ENCODE data around the gene SBNO2. TPM values are rescaled to one million over a fixed set of nuclear protein-coding genes. Genes with fewer than 3 reads are reported as not detected.

SBNO2 gene
- total RNA-seq, 1 donor from 2014 or later, result 3.3 TPM

GRCh38 chr19:1104311-1105007 is 69.6 kb downstream of the SBNO2 start:
- Histone ChIP-seq H3K79me2 (ENCODE audit: low read depth) (peaks cover 16% of the 10 kb centered on the region), H3K4me2 (peak overlapping the region; percentile 85), H3K9me3 (ENCODE audit: low read depth) (no peaks in the 10 kb centered on the region), H3K36me3 (no peaks in the 10 kb centered on the region), H3K9ac (peak overlapping the region; percentile 60), H3K27ac (peak overlapping the region; percentile 90), H3K4me3 (peak overlapping the region; percentile 94), H3K27me3 (no peaks in the 10 kb centered on the region), H3K4me1 (peaks cover 8% of the 10 kb centered on the region), H3F3A (ENCODE audit: low read depth) (peaks cover 43% of the 10 kb centered on the region), H2AFZ (replicated peaks) (no peak overlapping the region), H4K20me1 (ENCODE audit: low read depth) (peaks cover 30% of the 10 kb centered on the region)
- H3K9me3 Mint-ChIP-seq, result no peaks in the 10 kb centered on the region
- peaks cover 23% of the 10 kb centered on the region for H3K4me1 Mint-ChIP-seq
- H3K4me3 Mint-ChIP-seq, result peak overlapping the region; percentile 82
- DNase-seq (ENCODE audit: low spot score), result peak; percentile 92
- H3K27me3 Mint-ChIP-seq (ENCODE audit: insufficient read depth, low read depth), result peaks cover 4% of the 10 kb centered on the region
- TF ChIP-seq EZH2 (IDR thresholded peaks at IDR 0.05), result peak; percentile 24
- no peak for TF ChIP-seq EZH2phosphoT487 (IDR thresholded peaks at IDR 0.05)
- no peak overlapping the region for H3K27ac Mint-ChIP-seq
- H3K36me3 Mint-ChIP-seq, result no peaks in the 10 kb centered on the region

- peaks cover 7% of the 10 kb centered on the region for H3K27me3 Mint-ChIP-seq (ENCODE audit: insufficient read depth, low read depth)
- peaks cover 43% of the 10 kb centered on the region for H3F3A ChIP-seq (ENCODE audit: low read depth)
- H4K20me1 ChIP-seq (ENCODE audit: low read depth), result peaks cover 30% of the 10 kb centered on the region
- H3K4me3 ChIP-seq, result peak within 1 kb of the TSS; percentile 94
- H3K9me3 Mint-ChIP-seq, result no peaks in the 10 kb centered on the region
- H3K79me2 ChIP-seq (ENCODE audit: low read depth), result peaks cover 16% of the 10 kb centered on the region
- peak within 1 kb of the TSS; percentile 83 for H3K4me3 Mint-ChIP-seq
- peak within 1 kb of the TSS; percentile 90 for H3K27ac ChIP-seq
- H3K27me3 ChIP-seq, result no peaks in the 10 kb centered on the region
- H3K4me2 ChIP-seq, result peak within 1 kb of the TSS; percentile 85
- peaks cover 8% of the 10 kb centered on the region for H3K4me1 ChIP-seq
- no peak for TF ChIP-seq EZH2 (IDR thresholded peaks at IDR 0.05)
- no peak for TF ChIP-seq EZH2phosphoT487 (IDR thresholded peaks at IDR 0.05)
- TF ChIP-seq, protein P1, sequence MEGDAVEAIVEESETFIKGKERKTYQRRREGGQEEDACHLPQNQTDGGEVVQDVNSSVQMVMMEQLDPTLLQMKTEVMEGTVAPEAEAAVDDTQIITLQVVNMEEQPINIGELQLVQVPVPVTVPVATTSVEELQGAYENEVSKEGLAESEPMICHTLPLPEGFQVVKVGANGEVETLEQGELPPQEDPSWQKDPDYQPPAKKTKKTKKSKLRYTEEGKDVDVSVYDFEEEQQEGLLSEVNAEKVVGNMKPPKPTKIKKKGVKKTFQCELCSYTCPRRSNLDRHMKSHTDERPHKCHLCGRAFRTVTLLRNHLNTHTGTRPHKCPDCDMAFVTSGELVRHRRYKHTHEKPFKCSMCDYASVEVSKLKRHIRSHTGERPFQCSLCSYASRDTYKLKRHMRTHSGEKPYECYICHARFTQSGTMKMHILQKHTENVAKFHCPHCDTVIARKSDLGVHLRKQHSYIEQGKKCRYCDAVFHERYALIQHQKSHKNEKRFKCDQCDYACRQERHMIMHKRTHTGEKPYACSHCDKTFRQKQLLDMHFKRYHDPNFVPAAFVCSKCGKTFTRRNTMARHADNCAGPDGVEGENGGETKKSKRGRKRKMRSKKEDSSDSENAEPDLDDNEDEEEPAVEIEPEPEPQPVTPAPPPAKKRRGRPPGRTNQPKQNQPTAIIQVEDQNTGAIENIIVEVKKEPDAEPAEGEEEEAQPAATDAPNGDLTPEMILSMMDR (IDR thresholded peaks at IDR 0.05), result no peak
- H3K36me3 ChIP-seq, result no peaks in the 10 kb centered on the region
- H3K4me1 Mint-ChIP-seq, result peaks cover 23% of the 10 kb centered on the region
- H3K9me3 ChIP-seq (ENCODE audit: low read depth), result no peaks in the 10 kb centered on the region
- peak; percentile 100 for DNase-seq (ENCODE audit: low spot score)
- H3K9ac ChIP-seq, result peak within 1 kb of the TSS; percentile 60
- no peak within 1 kb of the TSS for H2AFZ ChIP-seq (replicated peaks)
- no peaks in the 10 kb centered on the region for H3K36me3 Mint-ChIP-seq
- no peak within 1 kb of the TSS for H3K27ac Mint-ChIP-seq
These were observed 70.3 kb downstream of the SBNO2 start, which contains the start of gene GPX4 for GRCh38 chr19:1103708-1104310. TSS of gene GPX4 (plus strand) at chr19:1103994. CDS start at chr19:1104044, 50 bp downstream.

- peaks cover 43% of the 10 kb centered on the region for H3F3A ChIP-seq (ENCODE audit: low read depth)
- Mint-ChIP-seq H3K36me3 (no peaks in the 10 kb centered on the region), H3K27ac (no peak overlapping the region), H3K27me3 (ENCODE audit: insufficient read depth, low read depth) (peaks cover 8% of the 10 kb centered on the region), H3K4me3 (peak overlapping the region; percentile 83), H3K9me3 (no peaks in the 10 kb centered on the region), H3K4me1 (peaks cover 25% of the 10 kb centered on the region)
- no peak overlapping the region for H3K27ac ChIP-seq
- H3K9me3 ChIP-seq (ENCODE audit: low read depth), result no peaks in the 10 kb centered on the region
- no peak overlapping the region for H3K4me3 ChIP-seq
- H4K20me1 ChIP-seq (ENCODE audit: low read depth), result peaks cover 30% of the 10 kb centered on the region
- H3K4me1 ChIP-seq, result peaks cover 8% of the 10 kb centered on the region
- no peak overlapping the region for H2AFZ ChIP-seq (replicated peaks)
- H3K79me2 ChIP-seq (ENCODE audit: low read depth), result peaks cover 16% of the 10 kb centered on the region
- DNase-seq (ENCODE audit: low spot score), result no peak
- TF ChIP-seq EZH2phosphoT487 (IDR thresholded peaks at IDR 0.05) (no peak), EZH2 (IDR thresholded peaks at IDR 0.05) (no peak)
- TF ChIP-seq, protein P1 (IDR thresholded peaks at IDR 0.05), result no peak
- no peaks in the 10 kb centered on the region for H3K36me3 ChIP-seq
- H3K4me2 ChIP-seq, result peak overlapping the region; percentile 49
- H3K9ac ChIP-seq, result no peak overlapping the region
- H3K27me3 ChIP-seq, result no peaks in the 10 kb centered on the region
These were observed 70.8 kb downstream of the SBNO2 start for GRCh38 chr19:1103132-1103707.

Measured in neural progenitor cell (in vitro differentiated cells).